ENCODE results near the gene NF1. TPM values are rescaled to one million over a fixed set of nuclear protein-coding genes. Genes with fewer than 3 reads are reported as not detected.

NF1 gene
- polyA plus RNA-seq, 1 of the 3 experiments (the other 2 are of a cell fraction) = 19.6 TPM

- H3K9me2 ChIP-seq = no peaks in the 10 kb centered on the region
- peaks cover 0 to 54% of the 10 kb centered on the region in 2 experiments; a peak in 2 of 4 replicates for H3K4me1 ChIP-seq (ENCODE audit: control insufficient read depth in 1 of 2, insufficient read depth in 2 of 2, low read depth in 1 of 2, low read length in 1 of 2)
- H3K4me3 ChIP-seq (ENCODE audit: low read depth in 2 of 2, low read length in 1 of 2) = no peak overlapping the region
- H3K4me2 ChIP-seq = no peak overlapping the region
- H4K20me1 ChIP-seq (ENCODE audit: insufficient read depth) = no peaks in the 10 kb centered on the region
- TF ChIP-seq GABPA (IDR thresholded peaks at IDR 0.05; ENCODE audit: low read depth) (no peak), EZH2phosphoT487 (IDR thresholded peaks at IDR 0.05; ENCODE audit: borderline replicate concordance, low read depth) (no peak), EP300 (IDR thresholded peaks at IDR 0.05; ENCODE audit: borderline replicate concordance in 1 of 2, low read depth in 1 of 2, low read length in 1 of 2) (no peak), RXRA (IDR thresholded peaks at IDR 0.05; ENCODE audit: borderline replicate concordance, low read depth) (no peak), NRF1 (IDR thresholded peaks at IDR 0.05; ENCODE audit: low read depth, low read length) (no peak), CHD2 (IDR thresholded peaks at IDR 0.05; ENCODE audit: low read length, partially characterized antibody) (no peak)
- no peaks in the 10 kb centered on the region for H3K36me3 ChIP-seq (replicated peaks in 1 of 2; ENCODE audit: control insufficient read depth in 1 of 2, insufficient read depth in 2 of 2, low read length in 1 of 2)
- DNase-seq = no peak
- 85% methylated on average over 4 of the region's 4 CpGs for WGBS (ENCODE audit: low lambda C conversion rate)
- no peaks in the 10 kb centered on the region for H3K27me3 ChIP-seq (ENCODE audit: insufficient read depth)
- ChIA-PET CTCF (interaction anchor here (1.0 to 1.1 kb wide), 3 partner anchors 17 to 434 kb away, joined by 3 to 4 read pairs (median 4); no protein-coding TSS in a partner anchor), POLR2A (no interaction called here)
- no peak overlapping the region for H3K27ac ChIP-seq (ENCODE audit: low read depth in 2 of 2, low read length in 1 of 2)
- no peak overlapping the region for H2AFZ ChIP-seq (ENCODE audit: low read depth)
- no peaks in the 10 kb centered on the region for H3F3A ChIP-seq (replicated peaks; ENCODE audit: insufficient read depth)
- no peaks in the 10 kb centered on the region for H3K79me2 ChIP-seq (ENCODE audit: insufficient read depth)
- no peak overlapping the region for H3K9ac ChIP-seq
- H3K9me3 ChIP-seq = no peaks in the 10 kb centered on the region
Measured at GRCh38 chr17:31408586-31408985, 313.8 kb downstream of the NF1 start.

- Histone ChIP-seq H3K4me1 (ENCODE audit: control insufficient read depth in 1 of 2, insufficient read depth in 2 of 2, low read depth in 1 of 2, low read length in 1 of 2) (peaks cover 0 to 45% of the 10 kb centered on the region in 2 experiments; a peak in 2 of 4 replicates), H3K36me3 (replicated peaks in 1 of 2; ENCODE audit: control insufficient read depth in 1 of 2, insufficient read depth in 2 of 2, low read length in 1 of 2) (no peaks in the 10 kb centered on the region), H3K9me3 (no peaks in the 10 kb centered on the region), H3F3A (replicated peaks; ENCODE audit: insufficient read depth) (no peaks in the 10 kb centered on the region), H3K9ac (no peak overlapping the region), H2AFZ (ENCODE audit: low read depth) (no peak overlapping the region), H3K4me2 (no peak overlapping the region), H3K4me3 (ENCODE audit: low read depth in 2 of 2, low read length in 1 of 2) (no peak overlapping the region), H3K79me2 (ENCODE audit: insufficient read depth) (no peaks in the 10 kb centered on the region), H4K20me1 (ENCODE audit: insufficient read depth) (no peaks in the 10 kb centered on the region), H3K27ac (ENCODE audit: low read depth in 2 of 2, low read length in 1 of 2) (no peak overlapping the region), H3K27me3 (ENCODE audit: insufficient read depth) (no peaks in the 10 kb centered on the region), H3K9me2 (no peaks in the 10 kb centered on the region)
- ChIA-PET POLR2A (no interaction called here), CTCF (interaction anchor here (0.7 to 6.2 kb wide), 4 partner anchors 13 to 25 kb away, joined by 3 to 29 read pairs (median 4); no protein-coding TSS in a partner anchor)
- no peak for DNase-seq
- 82% methylated on average over 7 of the region's 13 CpGs for WGBS (ENCODE audit: low lambda C conversion rate)
- TF ChIP-seq SIN3A (IDR thresholded peaks at IDR 0.05; ENCODE audit: borderline replicate concordance, low read depth, low read length) = no peak
- no peak for TF ChIP-seq NRF1 (IDR thresholded peaks at IDR 0.05; ENCODE audit: low read depth, low read length)
- no peak for TF ChIP-seq MAX (IDR thresholded peaks at IDR 0.05; ENCODE audit: low read depth)
- no peak for TF ChIP-seq FOXJ3 (CRISPR knock-in tag; IDR thresholded peaks at IDR 0.05)
Measured at GRCh38 chr17:31411707-31412285, 317.0 kb downstream of the NF1 start.

- Histone ChIP-seq H3K27me3 (ENCODE audit: insufficient read depth) (no peaks in the 10 kb centered on the region), H3K4me1 (ENCODE audit: control insufficient read depth in 1 of 2, insufficient read depth in 2 of 2, low read depth in 1 of 2, low read length in 1 of 2) (peaks cover 0 to 41% of the 10 kb centered on the region in 2 experiments; a peak in 2 of 4 replicates), H3K9me3 (no peaks in the 10 kb centered on the region), H3K36me3 (replicated peaks in 1 of 2; ENCODE audit: control insufficient read depth in 1 of 2, insufficient read depth in 2 of 2, low read length in 1 of 2) (no peaks in the 10 kb centered on the region), H3F3A (replicated peaks; ENCODE audit: insufficient read depth) (no peaks in the 10 kb centered on the region), H3K4me2 (no peak overlapping the region), H3K9me2 (no peaks in the 10 kb centered on the region), H3K79me2 (ENCODE audit: insufficient read depth) (no peaks in the 10 kb centered on the region), H3K9ac (no peak overlapping the region), H3K27ac (ENCODE audit: low read depth in 2 of 2, low read length in 1 of 2) (no peak overlapping the region; a peak in 1 of 4 replicates), H2AFZ (ENCODE audit: low read depth) (no peak overlapping the region), H3K4me3 (ENCODE audit: low read depth in 2 of 2, low read length in 1 of 2) (no peak overlapping the region), H4K20me1 (ENCODE audit: insufficient read depth) (no peaks in the 10 kb centered on the region)
- POLR2A ChIA-PET = no interaction called here
- no peak for DNase-seq
- CTCF ChIA-PET = interaction anchor here (0.6 to 6.2 kb wide), 3 partner anchors 12 to 25 kb away, joined by 3 to 29 read pairs (median 4); no protein-coding TSS in a partner anchor
- 72% methylated on average over 4 of the region's 6 CpGs for WGBS (ENCODE audit: low lambda C conversion rate)
- no peak for TF ChIP-seq JUND (IDR thresholded peaks at IDR 0.05)
- TF ChIP-seq FOXJ3 (CRISPR knock-in tag; IDR thresholded peaks at IDR 0.05) = no peak
- no peak for TF ChIP-seq CTCF (IDR thresholded peaks at IDR 0.05)
- TF ChIP-seq CHD2 (IDR thresholded peaks at IDR 0.05; ENCODE audit: low read length, partially characterized antibody) = no peak
- TF ChIP-seq TEAD4 (IDR thresholded peaks at IDR 0.05; ENCODE audit: borderline replicate concordance, insufficient read depth) = no peak
- TF ChIP-seq, protein P1, sequence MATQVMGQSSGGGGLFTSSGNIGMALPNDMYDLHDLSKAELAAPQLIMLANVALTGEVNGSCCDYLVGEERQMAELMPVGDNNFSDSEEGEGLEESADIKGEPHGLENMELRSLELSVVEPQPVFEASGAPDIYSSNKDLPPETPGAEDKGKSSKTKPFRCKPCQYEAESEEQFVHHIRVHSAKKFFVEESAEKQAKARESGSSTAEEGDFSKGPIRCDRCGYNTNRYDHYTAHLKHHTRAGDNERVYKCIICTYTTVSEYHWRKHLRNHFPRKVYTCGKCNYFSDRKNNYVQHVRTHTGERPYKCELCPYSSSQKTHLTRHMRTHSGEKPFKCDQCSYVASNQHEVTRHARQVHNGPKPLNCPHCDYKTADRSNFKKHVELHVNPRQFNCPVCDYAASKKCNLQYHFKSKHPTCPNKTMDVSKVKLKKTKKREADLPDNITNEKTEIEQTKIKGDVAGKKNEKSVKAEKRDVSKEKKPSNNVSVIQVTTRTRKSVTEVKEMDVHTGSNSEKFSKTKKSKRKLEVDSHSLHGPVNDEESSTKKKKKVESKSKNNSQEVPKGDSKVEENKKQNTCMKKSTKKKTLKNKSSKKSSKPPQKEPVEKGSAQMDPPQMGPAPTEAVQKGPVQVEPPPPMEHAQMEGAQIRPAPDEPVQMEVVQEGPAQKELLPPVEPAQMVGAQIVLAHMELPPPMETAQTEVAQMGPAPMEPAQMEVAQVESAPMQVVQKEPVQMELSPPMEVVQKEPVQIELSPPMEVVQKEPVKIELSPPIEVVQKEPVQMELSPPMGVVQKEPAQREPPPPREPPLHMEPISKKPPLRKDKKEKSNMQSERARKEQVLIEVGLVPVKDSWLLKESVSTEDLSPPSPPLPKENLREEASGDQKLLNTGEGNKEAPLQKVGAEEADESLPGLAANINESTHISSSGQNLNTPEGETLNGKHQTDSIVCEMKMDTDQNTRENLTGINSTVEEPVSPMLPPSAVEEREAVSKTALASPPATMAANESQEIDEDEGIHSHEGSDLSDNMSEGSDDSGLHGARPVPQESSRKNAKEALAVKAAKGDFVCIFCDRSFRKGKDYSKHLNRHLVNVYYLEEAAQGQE (IDR thresholded peaks at IDR 0.05; ENCODE audit: low read depth, low read length) = no peak
- no peak for TF ChIP-seq RCOR1 (IDR thresholded peaks at IDR 0.05; ENCODE audit: low read length)
- no peak for TF ChIP-seq EZH2phosphoT487 (IDR thresholded peaks at IDR 0.05; ENCODE audit: borderline replicate concordance, low read depth)
- TF ChIP-seq RFX5 (IDR thresholded peaks at IDR 0.05; ENCODE audit: low read length) = no peak
- TF ChIP-seq YY1 (IDR thresholded peaks at IDR 0.05; ENCODE audit: low read depth) = no peak
Measured at GRCh38 chr17:31412511-31412910, 317.7 kb downstream of the NF1 start.
